HUDEP-2 (cell line): ENCODE data around the gene SPTLC1.

Source experiments
- DNase-seq, 76 experiments: peaks; one replicate each; lab custom pipeline; 2025; ENCODE audit not compliant: unreplicated experiment in 76 of 76; lab: John Stamatoyannopoulos, UW

The SPTLC1 gene

DNA sequence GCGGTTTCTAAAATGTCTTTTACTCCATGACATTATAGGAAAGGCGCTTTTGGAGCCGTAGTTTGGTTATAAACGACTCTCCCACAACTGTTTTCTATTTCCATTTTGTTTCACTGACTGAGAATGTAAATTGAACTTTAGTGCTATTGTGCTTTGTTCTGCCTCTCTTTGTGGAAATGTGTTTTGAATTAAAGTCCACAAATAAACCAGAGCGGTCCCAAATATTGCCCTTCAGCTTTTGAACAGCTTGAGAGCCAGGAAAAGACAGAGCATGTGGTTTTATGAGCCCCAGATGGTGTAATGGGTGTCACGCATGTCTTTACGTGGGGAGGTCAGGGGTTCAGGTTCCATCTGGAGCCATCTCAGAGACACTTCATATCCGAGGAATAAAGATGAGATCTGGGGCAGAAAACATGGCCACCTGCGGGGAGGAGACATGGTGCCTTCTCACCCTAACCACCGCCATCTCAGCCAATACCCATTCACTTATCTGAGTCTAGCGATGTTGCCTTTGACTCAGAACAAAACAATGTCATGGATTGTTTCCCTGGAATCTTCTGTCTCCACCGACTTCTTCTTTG lies 122.7 kb downstream of the SPTLC1 start:
- no peak for DNase-seq

DNA sequence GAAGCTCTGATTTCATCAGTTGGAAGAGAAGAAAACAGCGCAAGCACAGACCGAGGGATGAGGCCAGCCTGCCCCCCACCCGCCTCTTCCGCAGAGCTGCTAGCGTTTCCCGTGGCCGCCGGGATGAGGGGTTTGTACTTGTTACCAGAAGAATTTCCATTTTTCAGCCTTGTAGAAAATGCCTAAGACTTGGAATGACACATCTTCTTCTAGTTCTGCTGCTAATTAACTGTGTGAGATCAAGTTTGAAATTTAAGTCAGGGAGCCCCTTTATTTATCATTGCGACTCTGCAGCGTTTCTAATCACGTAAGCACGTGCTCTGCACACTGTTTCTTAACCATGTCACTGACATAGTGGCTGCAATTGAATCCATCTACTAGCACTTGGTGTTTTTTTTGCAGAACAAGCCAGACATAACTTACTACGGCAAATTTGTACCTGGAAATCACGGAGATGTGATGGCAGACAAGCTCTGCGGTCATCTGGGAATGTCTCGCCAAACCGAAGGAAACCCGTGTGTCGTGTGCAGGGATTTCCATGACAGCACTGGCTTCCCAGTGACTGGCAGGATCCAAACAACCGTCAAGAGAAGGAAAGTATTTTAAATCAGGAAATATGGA lies 123.4 kb downstream of the SPTLC1 start:
- no peak for DNase-seq

DNA sequence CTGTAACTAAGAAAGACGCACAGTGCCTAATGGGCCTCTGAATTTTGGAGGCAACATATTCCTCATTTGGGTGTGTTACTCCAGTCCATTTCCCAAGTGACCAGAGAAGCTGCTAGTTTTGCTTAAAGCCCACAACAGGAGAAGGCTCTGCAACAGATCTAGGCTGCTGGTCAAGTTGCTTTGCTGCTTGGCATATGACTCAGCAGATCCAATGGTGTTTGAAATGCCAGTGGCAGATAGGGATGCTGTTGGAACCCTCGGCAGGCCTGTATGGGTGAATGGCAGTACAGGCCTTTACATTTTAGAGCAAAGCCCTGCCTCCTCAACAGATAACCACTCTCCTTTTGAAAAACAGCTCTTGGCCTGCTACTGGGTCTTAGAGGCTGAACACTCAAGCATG lies 129.0 kb downstream of the SPTLC1 start:
- no peak for DNase-seq

DNA sequence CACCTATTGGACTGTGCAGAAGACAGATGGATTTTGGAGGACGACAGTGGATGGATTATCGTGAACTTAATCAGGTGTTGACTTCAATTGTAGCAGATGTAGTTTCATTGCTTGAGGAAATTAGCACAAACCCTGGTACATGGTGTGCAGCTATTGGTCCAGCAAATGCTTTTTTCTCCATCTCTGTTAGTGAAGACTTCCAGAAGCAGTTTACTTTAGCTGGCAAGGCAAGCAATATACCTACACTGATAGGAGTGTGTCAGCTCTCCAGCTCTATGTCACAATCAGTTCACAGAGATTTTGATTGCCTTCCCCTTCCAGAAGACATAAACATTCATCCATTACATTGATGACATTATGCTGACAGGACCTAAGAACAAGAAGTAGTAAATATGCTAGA lies 129.5 kb downstream of the SPTLC1 start:
- no peak for DNase-seq
